ENCODE data around the gene DLGAP3.
A peak's percentile ranks its signal among the peaks of the same experiment; 100 is the strongest.

The DLGAP3 gene

DNA sequence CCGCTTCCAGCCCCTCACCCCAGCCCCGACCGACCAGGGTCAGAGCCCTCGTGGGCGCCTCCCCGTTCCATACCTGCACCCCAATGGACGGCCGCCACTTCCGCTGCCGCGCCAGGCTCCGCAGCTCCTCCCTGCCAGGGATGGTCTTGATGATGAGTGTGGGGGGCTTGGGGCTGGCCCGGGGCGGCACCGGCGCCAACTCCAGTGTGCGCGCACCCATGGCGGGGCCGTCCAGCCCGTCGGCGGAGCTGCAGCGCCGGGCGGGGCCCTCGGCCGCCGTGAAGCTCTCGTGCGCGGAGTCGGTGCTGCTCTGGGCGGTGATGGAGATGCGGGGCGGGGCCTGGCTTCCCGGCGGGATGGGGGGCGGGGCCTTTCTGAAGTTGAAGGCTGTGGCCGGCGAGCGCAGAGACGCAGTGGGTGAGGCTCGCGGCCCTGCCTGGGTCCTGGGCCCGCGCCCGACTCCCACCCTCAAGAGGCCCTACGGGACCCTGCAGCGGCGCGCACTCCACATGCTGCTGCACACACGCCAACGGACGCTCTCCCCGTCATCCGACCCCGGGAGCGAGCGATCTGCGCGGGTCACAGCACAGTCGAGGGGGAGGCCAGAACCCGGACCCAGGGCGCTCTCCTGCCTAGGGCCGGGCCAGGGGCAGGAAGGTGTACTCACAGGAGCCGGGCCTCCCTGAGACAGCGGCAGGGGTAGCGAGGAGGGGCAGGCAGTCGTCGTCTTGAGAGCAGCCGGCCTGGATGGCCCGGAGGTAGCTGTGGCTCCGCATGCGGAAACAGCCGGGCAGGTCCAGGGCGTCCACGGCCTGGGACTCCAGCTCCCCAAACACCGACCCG lies 43.8 kb downstream of the DLGAP3 start:
- TF ChIP-seq JUND (IDR thresholded peaks at IDR 0.05; ENCODE audit: low read depth): no peak
- DNase-seq (ENCODE audit: low read depth in 1 of 2, low spot score in 1 of 2): no peak
- in situ Hi-C loops (cut with HindIII; ENCODE audit: low pct_unique_long_range_greater_than_20kb, low sequenced_read_pairs): no loop called here

DNA sequence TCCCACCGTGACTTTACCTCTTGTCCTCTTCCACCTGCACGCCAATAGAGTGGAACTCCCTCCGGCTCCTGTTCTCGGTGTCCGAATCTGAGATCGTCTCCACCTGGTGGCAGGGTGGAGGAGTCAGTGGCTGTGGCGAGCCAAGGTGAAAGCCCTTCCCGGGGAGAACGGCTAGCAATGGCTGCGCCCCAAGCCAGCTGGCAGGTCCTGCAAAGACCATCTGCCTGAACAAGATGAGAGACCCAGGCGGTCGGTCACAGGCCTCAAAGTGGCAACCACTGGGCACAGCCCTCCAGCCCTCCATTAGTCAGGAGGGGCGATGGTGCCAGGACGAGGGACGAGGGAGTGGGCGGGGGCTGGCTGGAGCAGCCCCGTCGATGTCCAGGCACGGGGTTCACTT lies 44.5 kb downstream of the DLGAP3 start:
- peak; percentile 60 to 65 for DNase-seq (ENCODE audit: low read depth in 1 of 2, low spot score in 1 of 2)
- no peak for TF ChIP-seq JUND (IDR thresholded peaks at IDR 0.05; ENCODE audit: low read depth)
- in situ Hi-C loops (cut with HindIII; ENCODE audit: low pct_unique_long_range_greater_than_20kb, low sequenced_read_pairs): no loop called here

DNA sequence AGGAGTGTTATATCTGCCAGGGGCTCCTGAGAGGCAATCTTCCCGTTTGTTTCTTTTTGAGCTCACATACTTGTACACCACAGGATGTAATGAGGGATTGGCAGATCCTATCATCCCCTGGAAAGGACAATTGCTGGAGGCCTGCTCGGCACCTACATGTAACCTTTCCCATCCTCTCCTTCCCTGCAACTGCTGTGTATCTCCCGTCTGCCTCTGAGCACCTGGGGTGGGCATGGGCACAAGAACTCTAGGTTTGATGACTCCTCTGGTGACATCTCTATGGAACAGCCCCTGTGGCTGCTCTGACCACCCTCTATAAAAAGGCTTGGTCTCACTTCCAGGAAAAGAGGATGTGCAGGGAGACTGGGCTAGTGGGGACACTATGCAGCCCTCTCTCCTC lies 44.9 kb downstream of the DLGAP3 start:
- in situ Hi-C loops (cut with HindIII; ENCODE audit: low pct_unique_long_range_greater_than_20kb, low sequenced_read_pairs): no loop called here
- no peak for TF ChIP-seq JUND (IDR thresholded peaks at IDR 0.05; ENCODE audit: low read depth)
- DNase-seq (ENCODE audit: low read depth in 1 of 2, low spot score in 1 of 2): no peak

DNA sequence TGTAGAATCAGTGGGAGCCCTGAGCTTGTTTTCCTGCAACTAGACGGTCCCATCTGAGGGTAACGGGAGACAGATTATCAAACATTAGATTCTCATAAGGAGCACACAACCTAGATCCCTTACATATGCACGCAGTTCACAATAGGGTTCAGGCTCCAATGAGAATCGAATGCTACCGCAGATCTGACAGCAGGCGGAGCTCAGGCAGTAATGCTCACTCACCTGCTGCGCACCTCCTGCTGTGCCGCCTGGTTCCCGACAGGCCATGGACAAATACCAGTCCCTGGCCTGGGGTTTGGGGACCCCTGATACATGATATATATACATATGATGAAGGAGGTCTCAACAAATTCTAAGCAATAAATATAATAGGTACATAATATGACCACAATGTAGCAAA lies 50.2 kb downstream of the DLGAP3 start:
- no peak for TF ChIP-seq JUND (IDR thresholded peaks at IDR 0.05; ENCODE audit: low read depth)
- in situ Hi-C loops (cut with HindIII; ENCODE audit: low pct_unique_long_range_greater_than_20kb, low sequenced_read_pairs): no loop called here

DNA sequence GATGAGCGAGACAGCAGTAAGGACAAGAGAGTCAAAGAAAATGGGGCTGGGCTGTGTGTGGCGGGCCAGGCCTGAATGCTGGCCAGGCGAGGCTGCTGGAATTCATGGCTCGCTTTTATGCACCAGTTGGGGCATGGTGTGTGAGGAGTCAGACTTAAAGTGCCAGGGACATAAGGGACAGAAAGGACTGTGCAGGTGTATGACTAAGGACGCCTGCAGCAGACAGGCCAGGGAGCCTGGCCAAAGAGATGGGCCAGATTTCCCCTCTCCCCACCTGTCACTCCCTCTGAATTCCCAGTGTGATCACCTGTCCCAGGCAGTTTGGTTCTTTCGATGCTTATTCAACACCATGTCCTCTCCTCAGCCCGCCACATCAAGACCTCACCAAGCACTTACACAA lies 53.0 kb downstream of the DLGAP3 start:
- no peak for TF ChIP-seq JUND (IDR thresholded peaks at IDR 0.05; ENCODE audit: low read depth)
- DNase-seq (ENCODE audit: low read depth in 1 of 2, low spot score in 1 of 2): no peak
- in situ Hi-C loops (cut with HindIII; ENCODE audit: low pct_unique_long_range_greater_than_20kb, low sequenced_read_pairs): no loop called here

More for the DNA sequence above, 50.2 kb downstream of the DLGAP3 start:
- DNase-seq (ENCODE audit: low read depth in 1 of 2, low spot score in 1 of 2): peak in 1 of 2 experiments; percentile 50

DNA sequence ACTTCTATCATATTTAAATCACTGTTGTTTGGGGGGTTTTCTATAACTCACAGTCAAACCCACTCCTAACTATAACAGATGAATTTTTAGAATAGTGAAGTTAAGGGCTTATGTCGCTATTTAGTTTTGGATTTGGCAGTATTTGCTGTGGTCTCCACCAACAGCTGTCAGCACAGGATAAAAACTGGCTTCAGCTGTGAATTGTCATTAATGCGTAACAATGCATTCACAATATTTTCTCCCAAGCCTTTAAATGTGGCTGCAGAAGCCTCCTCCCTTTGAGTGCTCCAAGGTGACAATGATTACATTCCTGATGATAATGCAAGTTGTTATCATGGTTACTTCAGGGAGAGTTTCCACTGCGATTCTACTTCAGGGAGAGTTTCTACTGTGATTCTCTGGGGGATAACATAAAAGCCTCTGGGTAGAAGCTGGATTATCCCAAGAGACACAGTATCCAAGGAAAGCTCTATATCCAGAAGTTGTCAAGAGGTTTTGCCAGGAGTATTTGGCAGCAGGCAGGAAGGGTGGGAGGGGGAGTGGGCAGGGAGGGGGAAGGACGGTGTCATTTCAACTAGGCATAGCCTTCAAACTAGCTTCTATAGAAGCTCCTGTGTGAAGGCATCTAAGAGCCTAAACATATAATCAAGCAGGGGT lies 55.0 kb downstream of the DLGAP3 start:
- no peak for TF ChIP-seq JUND (IDR thresholded peaks at IDR 0.05; ENCODE audit: low read depth)
- in situ Hi-C loops (cut with HindIII; ENCODE audit: low pct_unique_long_range_greater_than_20kb, low sequenced_read_pairs): no loop called here
- no peak for DNase-seq (ENCODE audit: low read depth in 1 of 2, low spot score in 1 of 2)

DNA sequence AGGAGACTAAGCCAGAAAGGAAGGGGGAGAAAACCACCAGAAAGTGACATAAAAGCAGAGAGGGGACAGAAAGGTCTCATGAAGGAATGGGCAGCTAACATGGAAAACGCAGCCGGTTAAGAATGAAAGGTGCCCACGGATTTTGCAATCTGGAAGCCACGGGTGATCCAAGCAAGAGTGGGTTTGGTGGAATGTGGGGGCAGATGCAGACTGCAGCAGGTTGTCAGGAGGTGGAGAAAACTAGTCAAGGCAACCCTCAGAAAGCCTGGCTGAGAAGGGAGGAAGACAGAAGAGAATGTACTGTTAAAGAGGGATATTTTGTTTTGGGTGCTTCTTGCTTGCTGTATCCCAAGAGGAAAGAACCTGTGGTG lies 57.3 kb downstream of the DLGAP3 start:
- in situ Hi-C loops (cut with HindIII; ENCODE audit: low pct_unique_long_range_greater_than_20kb, low sequenced_read_pairs): no loop called here
- TF ChIP-seq JUND (IDR thresholded peaks at IDR 0.05; ENCODE audit: low read depth): no peak
- DNase-seq (ENCODE audit: low read depth in 1 of 2, low spot score in 1 of 2): no peak

DNA sequence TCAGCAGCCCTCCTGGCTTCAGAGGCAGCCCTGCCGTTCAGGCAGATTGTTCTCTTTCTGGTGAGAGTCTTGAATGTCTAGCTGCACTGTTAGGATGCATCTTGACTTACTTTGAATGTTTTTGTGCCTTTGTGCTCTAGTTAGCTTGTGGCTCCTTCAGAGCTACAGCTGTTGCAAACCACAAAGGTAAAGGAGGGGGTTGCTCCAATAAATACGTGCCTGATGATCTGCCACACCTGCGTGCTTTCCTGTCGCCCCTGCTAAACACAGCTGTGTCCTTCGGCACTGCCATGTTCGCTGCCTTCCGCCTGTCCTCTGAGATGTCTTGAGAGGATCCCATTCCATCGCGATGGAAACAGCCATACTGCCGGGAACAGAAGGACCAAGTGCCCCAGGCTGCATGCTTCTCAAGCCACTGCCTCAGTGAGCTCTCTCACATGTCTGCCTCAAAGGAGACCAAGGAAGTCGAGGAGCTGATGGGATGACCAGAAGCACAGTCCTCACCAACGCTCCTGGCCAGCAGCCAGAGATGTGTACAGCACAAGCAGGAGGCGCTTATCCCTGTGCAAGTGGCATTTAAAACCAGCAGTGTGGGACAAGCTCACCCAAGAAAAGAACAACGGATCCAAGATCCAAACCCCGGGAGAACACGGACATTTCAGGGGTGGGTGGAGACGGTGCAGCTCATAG lies 57.9 kb downstream of the DLGAP3 start:
- in situ Hi-C loops (cut with HindIII; ENCODE audit: low pct_unique_long_range_greater_than_20kb, low sequenced_read_pairs): no loop called here
- TF ChIP-seq JUND (IDR thresholded peaks at IDR 0.05; ENCODE audit: low read depth): no peak
- DNase-seq (ENCODE audit: low read depth in 1 of 2, low spot score in 1 of 2): peak in 1 of 2 experiments; percentile 28

DNA sequence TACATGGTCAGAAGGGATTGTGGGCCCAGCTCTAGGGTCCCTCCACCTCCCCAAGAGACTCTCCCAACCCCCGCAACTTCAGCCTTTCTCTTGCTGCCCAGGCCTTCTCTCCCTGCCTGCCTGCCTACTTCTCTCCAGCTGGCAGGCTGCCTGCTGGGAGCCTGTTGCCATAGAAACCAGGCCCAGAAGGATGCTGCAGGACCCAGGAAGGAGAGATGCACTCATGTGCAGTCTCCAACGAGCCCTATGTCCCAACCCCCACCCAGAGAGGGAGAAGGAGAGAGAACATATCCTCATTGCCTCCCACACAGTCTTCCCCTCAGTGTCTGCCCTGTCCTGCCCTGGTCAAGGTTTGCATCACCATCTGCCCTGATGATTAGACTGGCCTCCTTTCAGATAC lies 59.1 kb downstream of the DLGAP3 start:
- TF ChIP-seq JUND (IDR thresholded peaks at IDR 0.05; ENCODE audit: low read depth): no peak
- in situ Hi-C loops (cut with HindIII; ENCODE audit: low pct_unique_long_range_greater_than_20kb, low sequenced_read_pairs): no loop called here
- DNase-seq (ENCODE audit: low read depth in 1 of 2, low spot score in 1 of 2): no peak

DNA sequence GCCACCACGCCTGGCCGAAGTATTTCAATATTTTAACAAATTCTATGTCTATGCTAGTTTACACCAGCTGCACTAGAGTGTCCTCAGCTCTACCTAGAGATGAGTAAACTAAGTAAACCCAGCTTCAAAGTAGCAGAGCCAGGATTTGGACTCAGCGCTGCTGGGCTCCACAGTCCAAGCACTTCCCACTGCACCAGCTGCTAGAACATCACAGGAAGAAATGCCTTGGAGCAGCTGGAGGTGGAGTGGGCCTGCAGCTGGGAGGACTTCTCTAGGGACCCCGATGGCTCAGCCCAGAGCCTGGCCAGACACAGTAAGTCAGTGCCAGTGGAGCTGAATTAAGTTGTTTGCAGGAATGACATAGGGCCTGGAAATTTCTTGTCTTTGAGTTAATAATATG lies 59.7 kb downstream of the DLGAP3 start:
- no peak for TF ChIP-seq JUND (IDR thresholded peaks at IDR 0.05; ENCODE audit: low read depth)
- in situ Hi-C loops (cut with HindIII; ENCODE audit: low pct_unique_long_range_greater_than_20kb, low sequenced_read_pairs): no loop called here
- DNase-seq (ENCODE audit: low read depth in 1 of 2, low spot score in 1 of 2): no peak

DNA sequence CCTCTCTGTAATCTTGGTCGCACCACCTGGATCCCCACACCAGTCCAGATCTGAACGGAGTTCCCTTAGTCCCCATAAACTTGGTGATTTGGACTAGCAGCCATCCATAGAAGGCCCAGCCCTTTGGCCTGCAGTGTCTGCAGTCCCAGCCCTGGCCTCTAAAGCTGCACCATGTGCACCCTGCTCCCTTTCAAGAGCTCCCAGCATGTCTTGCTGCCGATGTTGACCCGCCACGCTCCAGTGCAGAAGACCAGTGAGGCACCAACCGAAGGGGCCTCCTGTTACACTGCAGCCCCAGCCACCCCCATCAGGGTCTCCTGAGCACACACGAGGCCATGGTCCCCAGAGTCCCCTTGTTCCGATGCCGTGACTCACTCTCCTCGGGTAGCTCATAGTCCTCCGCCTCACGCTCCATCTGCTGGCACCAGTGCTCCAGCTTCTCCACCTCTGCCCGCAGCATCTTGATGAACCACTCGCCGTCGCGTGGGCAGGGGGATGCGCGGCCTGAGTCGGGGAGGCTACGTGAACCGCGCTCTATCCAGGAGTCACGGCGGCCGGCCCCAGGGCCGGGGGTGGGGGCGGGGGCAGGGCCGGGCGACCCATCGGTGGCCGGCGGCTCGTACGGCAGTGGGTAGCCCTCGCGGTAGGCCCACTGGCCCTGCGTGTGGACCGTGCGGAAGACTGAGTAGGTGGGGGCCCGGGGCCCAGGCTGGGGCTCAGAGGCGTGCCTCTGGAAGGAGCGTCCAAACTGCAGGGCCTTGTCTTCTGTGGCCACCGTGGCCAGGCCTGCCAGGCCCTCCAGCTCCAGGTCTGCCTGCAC lies 61.0 kb downstream of the DLGAP3 start:
- no peak for DNase-seq (ENCODE audit: low read depth in 1 of 2, low spot score in 1 of 2)
- in situ Hi-C loops (cut with HindIII; ENCODE audit: low pct_unique_long_range_greater_than_20kb, low sequenced_read_pairs): no loop called here
- no peak for TF ChIP-seq JUND (IDR thresholded peaks at IDR 0.05; ENCODE audit: low read depth)

DNA sequence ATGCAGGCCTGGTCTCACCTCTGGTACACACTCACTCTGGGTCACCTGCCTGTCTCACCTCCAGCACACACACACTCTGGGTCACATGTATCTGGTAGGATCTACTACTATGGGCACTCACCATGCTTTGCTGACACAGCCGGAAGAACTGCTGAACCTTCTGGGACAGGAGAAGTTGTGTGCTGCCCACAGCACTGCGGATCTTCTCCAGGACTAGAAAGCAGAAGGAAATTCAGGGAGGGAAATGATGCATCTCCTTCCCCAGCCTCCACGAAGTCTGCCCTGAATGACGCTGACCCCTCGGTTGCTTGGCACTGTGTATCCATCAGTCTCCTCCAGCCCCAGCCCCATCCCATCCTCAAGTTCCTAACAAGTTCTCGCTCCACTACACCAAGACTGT lies 62.0 kb downstream of the DLGAP3 start:
- in situ Hi-C loops (cut with HindIII; ENCODE audit: low pct_unique_long_range_greater_than_20kb, low sequenced_read_pairs): no loop called here
- TF ChIP-seq JUND (IDR thresholded peaks at IDR 0.05; ENCODE audit: low read depth): no peak
- no peak for DNase-seq (ENCODE audit: low read depth in 1 of 2, low spot score in 1 of 2)
